ENCODE results near the gene ANKRD39.

- TF ChIP-seq CTCF (IDR thresholded peaks at IDR 0.05), result peak; percentile 67; the same call in 1 of the 2 replicates
- TF ChIP-seq REST (IDR thresholded peaks at IDR 0.05; ENCODE audit: insufficient read depth in 1 of 2, low read depth in 2 of 2, low read length in 1 of 2), result 0 out of 4 replicates have a peak, but pooled peaks of 1 of the 2 experiments have one; percentile 17
- TF ChIP-seq POLR2AphosphoS5 (IDR thresholded peaks at IDR 0.05; ENCODE audit: low read depth, low read length), result peak; percentile 66; the same call in 1 of the 2 replicates
- no peak for TF ChIP-seq TCF7L2 (IDR thresholded peaks at IDR 0.05; ENCODE audit: low read depth, low read length)
Observed at GRCh38 chr2:96816127-96816835, 41.5 kb downstream of the ANKRD39 start, which contains the start of gene CNNM3.
